ENCODE measurements around the gene LDLRAD3.

LDLRAD3 gene

GRCh38 chr11:35943713-35944502 lies at the start of gene LDLRAD3:
Gene LDLRAD3, plus strand, starts transcription at chr11:35944062. Its CDS starts 37 bp downstream, at chr11:35944099.
- DNase-seq, result peak; percentile 78
- Histone ChIP-seq H3K4me3 (ENCODE audit: low read depth, low read length) (peak within 1 kb of the TSS; percentile 62), H3K9me3 (ENCODE audit: severe bottlenecking) (no peaks in the 10 kb centered on the region), H3K27me3 (ENCODE audit: insufficient read depth, low read depth, severe bottlenecking) (no peaks in the 10 kb centered on the region), H3K36me3 (0 out of 2 replicates have a peak, but pooled peaks cover 2% of the 10 kb centered on the region), H3K27ac (peak within 1 kb of the TSS; percentile 80)
- TF ChIP-seq, protein P1, sequence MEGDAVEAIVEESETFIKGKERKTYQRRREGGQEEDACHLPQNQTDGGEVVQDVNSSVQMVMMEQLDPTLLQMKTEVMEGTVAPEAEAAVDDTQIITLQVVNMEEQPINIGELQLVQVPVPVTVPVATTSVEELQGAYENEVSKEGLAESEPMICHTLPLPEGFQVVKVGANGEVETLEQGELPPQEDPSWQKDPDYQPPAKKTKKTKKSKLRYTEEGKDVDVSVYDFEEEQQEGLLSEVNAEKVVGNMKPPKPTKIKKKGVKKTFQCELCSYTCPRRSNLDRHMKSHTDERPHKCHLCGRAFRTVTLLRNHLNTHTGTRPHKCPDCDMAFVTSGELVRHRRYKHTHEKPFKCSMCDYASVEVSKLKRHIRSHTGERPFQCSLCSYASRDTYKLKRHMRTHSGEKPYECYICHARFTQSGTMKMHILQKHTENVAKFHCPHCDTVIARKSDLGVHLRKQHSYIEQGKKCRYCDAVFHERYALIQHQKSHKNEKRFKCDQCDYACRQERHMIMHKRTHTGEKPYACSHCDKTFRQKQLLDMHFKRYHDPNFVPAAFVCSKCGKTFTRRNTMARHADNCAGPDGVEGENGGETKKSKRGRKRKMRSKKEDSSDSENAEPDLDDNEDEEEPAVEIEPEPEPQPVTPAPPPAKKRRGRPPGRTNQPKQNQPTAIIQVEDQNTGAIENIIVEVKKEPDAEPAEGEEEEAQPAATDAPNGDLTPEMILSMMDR (IDR thresholded peaks at IDR 0.05; ENCODE audit: low read depth, low read length), result no peak

DNA sequence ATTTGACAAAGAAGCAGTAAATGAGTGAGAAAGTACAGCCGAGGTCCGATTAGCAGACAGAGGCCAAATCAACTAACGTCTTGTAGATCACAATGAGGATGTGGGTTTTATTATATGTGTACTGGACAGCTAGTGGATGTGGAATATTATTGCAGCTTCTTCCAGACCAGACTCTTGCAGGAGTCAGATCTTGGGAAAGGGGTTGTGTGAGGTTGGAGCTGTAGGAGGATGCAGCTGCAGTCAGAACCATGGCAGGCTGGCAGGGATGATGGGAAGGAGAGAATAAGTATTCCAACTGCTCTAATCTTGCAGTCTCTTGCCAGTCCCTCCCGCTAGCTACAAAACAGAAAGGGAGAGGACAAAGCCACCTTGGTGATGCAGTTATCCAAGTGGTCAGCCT lies 46.8 kb upstream of the LDLRAD3 start:
- H3K36me3 ChIP-seq, result no peaks in the 10 kb centered on the region
- no peak for DNase-seq
- H3K27me3 ChIP-seq (ENCODE audit: insufficient read depth, low read depth, severe bottlenecking), result no peaks in the 10 kb centered on the region
- TF ChIP-seq, protein P1 (IDR thresholded peaks at IDR 0.05; ENCODE audit: low read depth, low read length), result no peak
- H3K9me3 ChIP-seq (ENCODE audit: severe bottlenecking), result peaks cover 2% of the 10 kb centered on the region
- H3K4me3 ChIP-seq (ENCODE audit: low read depth, low read length), result no peak overlapping the region
- no peak overlapping the region for H3K27ac ChIP-seq

GRCh38 chr11:35902961-35903360 lies 40.9 kb upstream of the LDLRAD3 start:
- no peak overlapping the region for H3K4me3 ChIP-seq (ENCODE audit: low read depth, low read length)

DNA sequence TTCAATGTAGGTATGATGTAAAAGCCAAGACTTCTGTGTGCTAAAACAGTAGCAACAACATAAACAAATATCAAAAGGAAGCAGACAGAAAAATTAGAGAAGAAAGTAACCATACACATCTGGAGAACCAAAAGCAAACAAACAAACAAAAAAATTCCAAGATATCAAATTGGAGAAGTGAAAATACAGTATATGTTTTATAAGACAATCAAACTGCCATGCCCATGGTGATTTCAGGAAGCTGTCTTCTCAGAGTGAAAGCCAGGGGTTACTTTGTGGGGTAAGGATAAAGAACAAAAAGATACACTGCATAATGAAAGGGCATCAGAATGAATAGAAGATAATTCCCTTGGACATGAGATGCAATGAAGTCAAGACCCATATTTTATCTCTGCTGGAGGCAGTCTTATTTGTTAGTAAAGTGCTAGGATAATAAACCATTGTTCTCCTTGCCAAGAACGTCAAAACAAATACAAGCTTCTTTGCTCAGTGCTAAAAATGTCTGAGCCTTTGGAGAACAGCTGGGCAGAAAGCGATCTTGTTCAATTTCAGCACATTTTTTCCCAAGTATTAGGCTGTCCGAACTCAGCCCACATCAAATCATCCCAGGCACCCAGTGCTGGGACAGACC lies 38.1 kb upstream of the LDLRAD3 start:
- Histone ChIP-seq H3K27ac (no peak overlapping the region), H3K9me3 (ENCODE audit: severe bottlenecking) (peaks cover 11% of the 10 kb centered on the region), H3K27me3 (ENCODE audit: insufficient read depth, low read depth, severe bottlenecking) (no peaks in the 10 kb centered on the region), H3K4me3 (ENCODE audit: low read depth, low read length) (no peak overlapping the region), H3K36me3 (no peaks in the 10 kb centered on the region)
- TF ChIP-seq, protein P1 (IDR thresholded peaks at IDR 0.05; ENCODE audit: low read depth, low read length), result no peak
- no peak for DNase-seq

More at GRCh38 chr11:35902961-35903360, 40.9 kb upstream of the LDLRAD3 start:
- no peak overlapping the region for H3K27ac ChIP-seq
- TF ChIP-seq, protein P1 (IDR thresholded peaks at IDR 0.05; ENCODE audit: low read depth, low read length), result no peak
- no peaks in the 10 kb centered on the region for H3K27me3 ChIP-seq (ENCODE audit: insufficient read depth, low read depth, severe bottlenecking)
- peaks cover 11% of the 10 kb centered on the region for H3K9me3 ChIP-seq (ENCODE audit: severe bottlenecking)
- no peaks in the 10 kb centered on the region for H3K36me3 ChIP-seq
- DNase-seq, result no peak

DNA sequence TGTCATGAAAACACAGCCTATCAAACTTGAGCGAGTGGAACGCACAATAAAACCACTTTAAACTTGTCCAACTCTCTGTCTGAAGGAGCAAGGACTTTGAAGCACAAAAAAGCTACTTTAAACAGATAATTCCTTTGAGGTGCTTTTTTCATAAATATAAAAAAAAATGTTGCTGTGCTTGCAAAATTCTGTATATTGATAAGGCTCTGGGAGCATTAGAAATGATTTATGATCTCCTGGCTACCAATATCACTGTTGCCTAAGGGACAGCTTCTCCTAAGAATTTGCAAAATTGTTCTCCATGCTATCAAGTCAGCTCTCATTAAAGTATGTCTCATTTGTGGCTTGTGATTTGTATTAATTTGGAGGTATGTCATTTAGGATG lies 37.6 kb upstream of the LDLRAD3 start:
- Histone ChIP-seq H3K27ac (no peak overlapping the region), H3K27me3 (ENCODE audit: insufficient read depth, low read depth, severe bottlenecking) (no peaks in the 10 kb centered on the region), H3K9me3 (ENCODE audit: severe bottlenecking) (peaks cover 11% of the 10 kb centered on the region), H3K4me3 (ENCODE audit: low read depth, low read length) (no peak overlapping the region), H3K36me3 (no peaks in the 10 kb centered on the region)
- TF ChIP-seq, protein P1 (IDR thresholded peaks at IDR 0.05; ENCODE audit: low read depth, low read length), result no peak
- DNase-seq, result no peak

All from WERI-Rb-1 (cell line).